ENCODE measurements around the gene ARID2. TPM values are rescaled to one million over a fixed set of nuclear protein-coding genes. Genes with fewer than 3 reads are reported as not detected.

Gene ARID2
- total RNA-seq, 1 experiment from 2014 or later = 17.5 TPM

DNA sequence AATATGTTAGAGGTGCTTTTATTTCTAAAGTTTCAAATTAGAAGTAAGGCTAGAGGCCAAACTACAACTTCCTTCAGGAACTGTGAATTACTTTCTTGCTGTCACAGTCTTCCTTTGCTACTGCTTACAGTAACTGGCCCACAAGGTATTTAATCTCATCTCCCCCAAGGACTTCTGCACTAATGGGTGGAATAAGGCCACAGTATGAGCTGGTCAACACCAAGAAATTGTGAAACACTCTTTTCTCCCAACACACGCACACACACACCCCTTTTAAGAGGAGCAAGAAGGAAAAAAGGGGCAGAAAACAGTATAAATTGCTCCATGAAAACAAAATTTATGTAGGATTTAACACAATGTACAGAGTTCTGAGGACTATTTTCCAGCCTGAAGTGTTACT is 215.3 kb downstream of the ARID2 start:
- no peak for DNase-seq
- TF ChIP-seq CTCF (IDR thresholded peaks at IDR 0.05; ENCODE audit: unreplicated experiment) = no peak
- H3K4me3 Mint-ChIP-seq (ENCODE audit: low read depth, unreplicated experiment) = no peak overlapping the region
- peaks cover 14% of the 10 kb centered on the region for H3K36me3 Mint-ChIP-seq (ENCODE audit: insufficient read depth, unreplicated experiment)
- intact Hi-C loops (cut with micrococcal nuclease; ENCODE audit: unreplicated experiment) = no loop called here
- H3K9me3 Mint-ChIP-seq (ENCODE audit: low read depth, unreplicated experiment) = no peaks in the 10 kb centered on the region
- H3K27ac Mint-ChIP-seq (ENCODE audit: unreplicated experiment) = no peak overlapping the region
- H3K27me3 Mint-ChIP-seq (ENCODE audit: unreplicated experiment) = no peaks in the 10 kb centered on the region
- BruUV-seq (replicated peaks) = no TSS peak
- no peaks in the 10 kb centered on the region for H3K4me1 Mint-ChIP-seq (ENCODE audit: low read depth, unreplicated experiment)
- CTCF ChIA-PET = no interaction called here

DNA sequence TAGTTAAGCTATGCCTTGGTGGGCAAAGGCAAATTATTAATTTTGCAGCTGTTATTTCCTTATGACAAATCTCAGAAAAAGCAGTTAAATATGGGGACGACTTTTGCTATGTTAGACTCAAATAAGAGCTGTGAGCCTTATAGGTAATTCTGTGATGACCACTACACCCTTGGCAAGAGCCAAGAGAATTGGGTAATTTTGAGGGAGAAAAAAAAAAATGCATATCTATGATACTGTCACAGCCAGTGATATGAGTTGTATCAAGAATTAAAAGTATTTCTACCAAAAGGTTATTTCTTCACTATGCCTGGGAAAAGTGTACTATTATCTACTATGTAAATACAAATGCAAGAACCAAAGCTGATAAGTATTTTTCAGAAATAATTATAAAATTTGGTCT is 216.9 kb downstream of the ARID2 start:
- H3K4me1 Mint-ChIP-seq (ENCODE audit: low read depth, unreplicated experiment) = no peaks in the 10 kb centered on the region
- BruUV-seq (replicated peaks) = no TSS peak
- H3K27me3 Mint-ChIP-seq (ENCODE audit: unreplicated experiment) = no peaks in the 10 kb centered on the region
- H3K9me3 Mint-ChIP-seq (ENCODE audit: low read depth, unreplicated experiment) = no peaks in the 10 kb centered on the region
- H3K4me3 Mint-ChIP-seq (ENCODE audit: low read depth, unreplicated experiment) = no peak overlapping the region
- no peak for DNase-seq
- intact Hi-C loops (cut with micrococcal nuclease; ENCODE audit: unreplicated experiment) = no loop called here
- TF ChIP-seq CTCF (IDR thresholded peaks at IDR 0.05; ENCODE audit: unreplicated experiment) = no peak
- H3K36me3 Mint-ChIP-seq (ENCODE audit: insufficient read depth, unreplicated experiment) = peaks cover 15% of the 10 kb centered on the region
- CTCF ChIA-PET = interaction anchor here (0.7 kb wide), 1 partner anchor 126 kb away, joined by 5 read pairs; no protein-coding TSS in a partner anchor
- H3K27ac Mint-ChIP-seq (ENCODE audit: unreplicated experiment) = no peak overlapping the region

- no peak for DNase-seq
- CTCF ChIA-PET = interaction anchor here (0.6 kb wide), 1 partner anchor 896 kb away, joined by 4 read pairs; no protein-coding TSS in a partner anchor
- peaks cover 15% of the 10 kb centered on the region for H3K36me3 Mint-ChIP-seq (ENCODE audit: insufficient read depth, unreplicated experiment)
- H3K27me3 Mint-ChIP-seq (ENCODE audit: unreplicated experiment) = no peaks in the 10 kb centered on the region
- H3K4me1 Mint-ChIP-seq (ENCODE audit: low read depth, unreplicated experiment) = no peaks in the 10 kb centered on the region
- no peak overlapping the region for H3K27ac Mint-ChIP-seq (ENCODE audit: unreplicated experiment)
- H3K9me3 Mint-ChIP-seq (ENCODE audit: low read depth, unreplicated experiment) = no peaks in the 10 kb centered on the region
- intact Hi-C loops (cut with micrococcal nuclease; ENCODE audit: unreplicated experiment) = no loop called here
- H3K4me3 Mint-ChIP-seq (ENCODE audit: low read depth, unreplicated experiment) = no peak overlapping the region
- TF ChIP-seq CTCF (IDR thresholded peaks at IDR 0.05; ENCODE audit: unreplicated experiment) = no peak
- no TSS peak for BruUV-seq (replicated peaks)
Measured at GRCh38 chr12:45948546-45948945, 219.0 kb downstream of the ARID2 start.
